Measurements from ENCODE around the gene SRF. TPM values are rescaled to one million over a fixed set of nuclear protein-coding genes. Genes with fewer than 3 reads are reported as not detected.

The SRF gene
- total and polyA plus RNA-seq, 2 experiments from 2014 or later: 7.4 to 22.0 TPM

- Histone ChIP-seq H3K4me3 (no peak overlapping the region), H3K27me3 (no peaks in the 10 kb centered on the region), H3K4me1 (ENCODE audit: insufficient read depth) (peaks cover 42% of the 10 kb centered on the region), H3K4me2 (no peak overlapping the region), H3K79me2 (peaks cover 53% of the 10 kb centered on the region), H3K9me3 (ENCODE audit: low read depth) (no peaks in the 10 kb centered on the region), H3K9me2 (replicated peaks; ENCODE audit: insufficient read depth) (no peaks in the 10 kb centered on the region), H2AFZ (no peak overlapping the region), H4K20me1 (ENCODE audit: insufficient read depth, poor library complexity, severe bottlenecking) (no peaks in the 10 kb centered on the region), H3K27ac (no peak overlapping the region), H3K36me3 (replicated peaks; ENCODE audit: insufficient read depth, low read depth) (no peaks in the 10 kb centered on the region)
- DNase-seq (ENCODE audit: low spot score): no peak
- 64% methylated on average over 11 of the region's 11 CpGs for WGBS (ENCODE audit: low lambda C conversion rate, missing lambda C conversion rate)
- TF ChIP-seq EZH2phosphoT487 (IDR thresholded peaks at IDR 0.05; ENCODE audit: low read depth, severe bottlenecking, unreplicated experiment) (no peak), EZH2 (IDR thresholded peaks at IDR 0.05; ENCODE audit: borderline replicate concordance) (no peak), CTCF (IDR thresholded peaks at IDR 0.05; ENCODE audit: poor library complexity) (no peak)
Observed at GRCh38 chr6:43127877-43128276, 43.2 kb upstream of the SRF start.

DNA sequence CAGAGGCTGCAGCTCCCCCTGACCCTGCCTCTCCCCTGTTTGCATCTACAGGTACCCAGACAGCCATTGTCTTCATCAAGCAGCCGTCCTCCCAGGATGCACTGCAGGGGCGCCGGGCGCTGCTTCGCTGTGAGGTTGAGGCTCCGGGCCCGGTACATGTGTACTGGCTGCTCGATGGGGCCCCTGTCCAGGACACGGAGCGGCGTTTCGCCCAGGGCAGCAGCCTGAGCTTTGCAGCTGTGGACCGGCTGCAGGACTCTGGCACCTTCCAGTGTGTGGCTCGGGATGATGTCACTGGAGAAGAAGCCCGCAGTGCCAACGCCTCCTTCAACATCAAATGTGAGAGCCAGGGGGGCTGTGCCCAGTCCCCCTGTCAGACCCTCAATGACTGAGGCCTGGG is 42.1 kb upstream of the SRF start:
- no peak overlapping the region for H3K4me2 ChIP-seq
- no peak for TF ChIP-seq EZH2phosphoT487 (IDR thresholded peaks at IDR 0.05; ENCODE audit: low read depth, severe bottlenecking, unreplicated experiment)
- TF ChIP-seq CTCF (IDR thresholded peaks at IDR 0.05; ENCODE audit: poor library complexity): no peak
- TF ChIP-seq EZH2 (IDR thresholded peaks at IDR 0.05; ENCODE audit: borderline replicate concordance): no peak
- H2AFZ ChIP-seq: no peak overlapping the region
- 93% methylated on average over 16 of the region's 16 CpGs for WGBS (ENCODE audit: low lambda C conversion rate, missing lambda C conversion rate)
- H3K36me3 ChIP-seq (replicated peaks; ENCODE audit: insufficient read depth, low read depth): no peaks in the 10 kb centered on the region
- peaks cover 43% of the 10 kb centered on the region for H3K79me2 ChIP-seq
- no peaks in the 10 kb centered on the region for H3K9me3 ChIP-seq (ENCODE audit: low read depth)
- H3K27me3 ChIP-seq: no peaks in the 10 kb centered on the region
- H3K27ac ChIP-seq: no peak overlapping the region
- peaks cover 31% of the 10 kb centered on the region for H3K4me1 ChIP-seq (ENCODE audit: insufficient read depth)
- no peak for DNase-seq (ENCODE audit: low spot score)
- no peak overlapping the region for H3K4me3 ChIP-seq
- no peaks in the 10 kb centered on the region for H4K20me1 ChIP-seq (ENCODE audit: insufficient read depth, poor library complexity, severe bottlenecking)
- H3K9me2 ChIP-seq (replicated peaks; ENCODE audit: insufficient read depth): no peaks in the 10 kb centered on the region

DNA sequence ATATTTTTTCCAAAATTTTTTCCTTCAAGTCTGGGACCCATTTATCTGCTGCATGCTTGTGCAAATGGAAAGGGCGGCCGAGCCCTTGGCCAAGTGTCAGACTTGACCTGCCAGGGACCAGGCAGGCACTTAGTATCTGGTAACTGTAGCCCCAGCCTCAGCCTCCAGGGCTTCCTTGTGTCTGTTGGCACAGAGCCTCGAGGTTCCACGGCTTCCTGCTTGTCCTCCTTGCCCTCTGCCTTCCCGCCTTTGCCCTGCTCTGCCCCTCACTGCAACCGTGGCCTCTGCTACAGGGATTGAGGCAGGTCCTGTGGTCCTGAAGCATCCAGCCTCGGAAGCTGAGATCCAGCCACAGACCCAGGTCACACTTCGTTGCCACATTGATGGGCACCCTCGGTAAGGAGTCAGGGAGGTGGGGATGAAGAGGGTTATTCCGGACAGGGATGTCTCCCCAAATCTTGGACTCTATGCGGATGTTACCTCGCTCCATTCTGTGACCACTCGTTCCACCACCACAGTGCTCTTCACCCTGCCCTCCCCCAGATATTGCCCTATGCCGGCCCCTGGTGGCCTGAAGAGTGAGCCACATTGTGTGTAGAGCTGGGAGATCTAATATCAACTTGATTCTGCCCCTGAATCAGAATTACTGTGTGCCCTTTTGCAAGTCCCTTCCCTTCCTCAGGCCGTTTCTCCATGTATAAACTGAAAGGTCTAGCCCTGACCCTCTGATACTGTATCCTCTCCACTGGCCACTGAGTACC is 41.5 kb upstream of the SRF start:
- Histone ChIP-seq H4K20me1 (ENCODE audit: insufficient read depth, poor library complexity, severe bottlenecking) (no peaks in the 10 kb centered on the region), H3K27ac (no peak overlapping the region), H3K4me2 (no peak overlapping the region), H3K79me2 (peaks cover 36% of the 10 kb centered on the region), H3K27me3 (no peaks in the 10 kb centered on the region), H3K9me2 (replicated peaks; ENCODE audit: insufficient read depth) (no peaks in the 10 kb centered on the region), H3K36me3 (replicated peaks; ENCODE audit: insufficient read depth, low read depth) (no peaks in the 10 kb centered on the region), H3K4me1 (ENCODE audit: insufficient read depth) (peaks cover 24% of the 10 kb centered on the region), H3K4me3 (no peak overlapping the region), H3K9me3 (ENCODE audit: low read depth) (no peaks in the 10 kb centered on the region), H2AFZ (no peak overlapping the region)
- DNase-seq (ENCODE audit: low spot score): peak; percentile 39
- peak; percentile 44 for TF ChIP-seq CTCF (IDR thresholded peaks at IDR 0.05; ENCODE audit: poor library complexity)
- TF ChIP-seq EZH2 (IDR thresholded peaks at IDR 0.05; ENCODE audit: borderline replicate concordance): no peak
- no peak for TF ChIP-seq EZH2phosphoT487 (IDR thresholded peaks at IDR 0.05; ENCODE audit: low read depth, severe bottlenecking, unreplicated experiment)
- WGBS (ENCODE audit: low lambda C conversion rate, missing lambda C conversion rate): 81% methylated on average over 15 of the region's 15 CpGs
